IMR-90 (cell line): Measurements from ENCODE around the gene ZNF3. TPM values are rescaled to one million over a fixed set of nuclear protein-coding genes. Genes with fewer than 3 reads are reported as not detected.
A peak's percentile ranks its signal among the peaks of the same experiment; 100 is the strongest.

Experiments used
- ATAC-seq: fragments of 200-7000 bp; cut with Tn5 transposase; 2 replicates; pipeline ENCODE4 v1.9.1; 2020; ENCODE audit warnings: low read depth, mild to moderate bottlenecking, moderate library complexity
- BruUV-seq: library from RNA; stranded (reverse); fragments of 400-500 nt; replicated peaks from 2 replicates; lab custom pipeline; 2021; lab: Mats Ljungman, UMichigan
- CTCF ChIA-PET: fragments of 300-600 bp; formaldehyde crosslinking; extraction: SDS; loops from one replicate; lab custom pipeline; 2021; ENCODE audit warnings: antibody characterized with exemption; lab: Yijun Ruan, JAX
- POLR2A ChIA-PET: fragments of 300-600 bp; sonication (Branson Sonifier 250); formaldehyde crosslinking; loops from one replicate; lab custom pipeline; 2022; ENCODE audit warnings: antibody characterized with exemption; ENCODE audit not compliant: unreplicated experiment; lab: Charles Lee
- DNase-seq: peaks from one replicate; pipeline ENCODE4 v3.0.0; 2013
- H2AFZ ChIP-seq: replicated peaks from 2 replicates; pipeline ENCODE3; 2013; ENCODE audit warnings: low read length, mild to moderate bottlenecking; ENCODE audit not compliant: poor library complexity
- H2AK5ac ChIP-seq: 2 replicates; pipeline ENCODE4 v1.6.1; 2013; ENCODE audit warnings: low read depth, low read length, inconsistent platforms
- H2AK9ac ChIP-seq: replicated peaks from 2 replicates; pipeline ENCODE3; 2013; ENCODE audit warnings: mild to moderate bottlenecking, low read depth, low read length, moderate library complexity; ENCODE audit not compliant: poor library complexity
- H2BK120ac ChIP-seq: 2 replicates; pipeline ENCODE4 v1.6.1; 2013; ENCODE audit warnings: low read depth, low read length, inconsistent platforms
- H2BK15ac ChIP-seq: 3 replicates; pipeline ENCODE4 v1.6.1; 2013; ENCODE audit warnings: low read depth, low read length, inconsistent platforms
- H2BK20ac ChIP-seq: 2 replicates; pipeline ENCODE4 v1.6.1; 2013; ENCODE audit warnings: low read depth, mild to moderate bottlenecking, inconsistent platforms, low read length, moderate library complexity
- H2BK5ac ChIP-seq: 2 replicates; pipeline ENCODE4 v1.6.1; 2013; ENCODE audit warnings: mild to moderate bottlenecking, low read depth, low read length, inconsistent platforms; ENCODE audit not compliant: poor library complexity, severe bottlenecking
- H3K14ac ChIP-seq: replicated peaks from 2 replicates; pipeline ENCODE4 v1.6.1; 2013; ENCODE audit warnings: low read depth, low read length, inconsistent platforms
- H3K18ac ChIP-seq: 2 replicates; pipeline ENCODE4 v1.6.1; 2013; ENCODE audit warnings: low read depth, low read length, control low read depth
- H3K23ac ChIP-seq: 2 replicates; pipeline ENCODE4 v1.6.1; 2013; ENCODE audit warnings: low read depth, low read length, inconsistent platforms
- H3K27ac ChIP-seq: 2 replicates; pipeline ENCODE4 v1.5.1; 2013; ENCODE audit warnings: mild to moderate bottlenecking, control low read depth, low read length; ENCODE audit not compliant: insufficient read depth
- H3K27me3 ChIP-seq: 2 replicates; pipeline ENCODE4 v1.6.1; 2013; ENCODE audit warnings: low read length; ENCODE audit not compliant: control insufficient read depth, insufficient read depth
- H3K36me3 ChIP-seq: 2 replicates; pipeline ENCODE4 v1.6.1; 2013; ENCODE audit warnings: low read length, mixed read lengths; ENCODE audit not compliant: control insufficient read depth, insufficient read depth
- H3K4ac ChIP-seq: 2 replicates; pipeline ENCODE4 v1.6.1; 2013; ENCODE audit warnings: low read depth, low read length, inconsistent platforms
- H3K4me1 ChIP-seq: 2 replicates; pipeline ENCODE4 v1.6.1; 2013; ENCODE audit warnings: low read length, mixed read lengths; ENCODE audit not compliant: control insufficient read depth, insufficient read depth
- H3K4me2 ChIP-seq: 2 replicates; pipeline ENCODE4 v1.6.1; 2013; ENCODE audit warnings: low read depth, mild to moderate bottlenecking, control low read depth, low read length, moderate library complexity
- H3K4me3 ChIP-seq: 2 replicates; pipeline ENCODE4 v1.5.1; 2013; ENCODE audit warnings: low read depth, mild to moderate bottlenecking, control low read depth, low read length, moderate library complexity; ENCODE audit not compliant: insufficient read depth
- H3K56ac ChIP-seq: 2 replicates; pipeline ENCODE4 v1.6.1; 2013; ENCODE audit warnings: low read length, inconsistent platforms; ENCODE audit not compliant: insufficient read depth; ENCODE audit errors: extremely low read depth
- H3K79me1 ChIP-seq, 2 experiments: 2 replicates each; pipeline ENCODE4 v1.6.1; 2013; ENCODE audit warnings: low read length in 2 of 2, inconsistent platforms in 1 of 2, low read depth in 1 of 2
- H3K9ac ChIP-seq: 2 replicates; pipeline ENCODE4 v1.6.1; 2013; ENCODE audit warnings: low read depth, low read length, control low read depth
- H3K9me1 ChIP-seq: 2 replicates; pipeline ENCODE4 v1.6.1; 2013; ENCODE audit warnings: low read length, inconsistent platforms; ENCODE audit not compliant: insufficient read depth
- H3K9me3 ChIP-seq: 2 replicates; pipeline ENCODE4 v1.6.1; 2013; ENCODE audit warnings: low read length; ENCODE audit not compliant: control insufficient read depth, insufficient read depth
- H4K20me1 ChIP-seq: 2 replicates; pipeline ENCODE4 v1.6.1; 2013; ENCODE audit warnings: low read length, inconsistent platforms; ENCODE audit not compliant: insufficient read depth
- H4K5ac ChIP-seq: 2 replicates; pipeline ENCODE4 v1.6.1; 2013; ENCODE audit warnings: mild to moderate bottlenecking, low read depth, low read length, control low read depth
- H4K8ac ChIP-seq, 2 experiments: 2 replicates each; pipeline ENCODE4 v1.6.1; 2013; ENCODE audit warnings: low read depth in 2 of 2, low read length in 2 of 2, control low read depth in 1 of 2, inconsistent platforms in 1 of 2
- H4K91ac ChIP-seq: 2 replicates; pipeline ENCODE4 v1.6.1; 2013; ENCODE audit warnings: low read depth, low read length, inconsistent platforms; ENCODE audit not compliant: insufficient read depth
- BHLHE40 ChIP-seq: fragments of 150-350 bp; IDR thresholded peaks from 2 replicates; pipeline ENCODE4 v1.6.1; 2016; ENCODE audit warnings: mild to moderate bottlenecking, low read depth, low read length
- CEBPB ChIP-seq: IDR thresholded peaks from 2 replicates; pipeline ENCODE4 v1.6.1; 2012; ENCODE audit warnings: low read depth, low read length, improper control_type of control experiment
- CTCF ChIP-seq: conservative IDR thresholded peaks from 2 replicates; pipeline ENCODE4 v1.5.1; 2012; ENCODE audit warnings: mild to moderate bottlenecking, low read depth, low read length, improper control_type of control experiment
- FOS ChIP-seq: fragments of 150-350 bp; IDR thresholded peaks from 2 replicates; pipeline ENCODE4 v1.6.1; 2016; ENCODE audit warnings: low read depth, low read length
- MAFK ChIP-seq: IDR thresholded peaks from 2 replicates; pipeline ENCODE4 v1.6.1; 2012; ENCODE audit warnings: low read depth, low read length, improper control_type of control experiment
- MAZ ChIP-seq: IDR thresholded peaks from 2 replicates; pipeline ENCODE4 v1.6.1; 2012; ENCODE audit warnings: low read depth, mild to moderate bottlenecking, low read length, improper control_type of control experiment, moderate library complexity, borderline replicate concordance
- MXI1 ChIP-seq: IDR thresholded peaks from 2 replicates; pipeline ENCODE4 v1.6.1; 2012; ENCODE audit warnings: low read depth, mild to moderate bottlenecking, low read length, moderate library complexity, borderline replicate concordance
- NFE2L2 ChIP-seq: fragments of 150-350 bp; IDR thresholded peaks from 2 replicates; pipeline ENCODE4 v1.6.1; 2016; ENCODE audit warnings: low read depth, mild to moderate bottlenecking, low read length
- POLR2A ChIP-seq: IDR thresholded peaks from 2 replicates; pipeline ENCODE4 v1.6.1; 2012; ENCODE audit warnings: mild to moderate bottlenecking, low read depth, low read length
- RAD21 ChIP-seq: IDR thresholded peaks from 2 replicates; pipeline ENCODE4 v1.6.1; 2012; ENCODE audit warnings: low read length, improper control_type of control experiment
- RCOR1 ChIP-seq: IDR thresholded peaks from 2 replicates; pipeline ENCODE4 v1.6.1; 2012; ENCODE audit warnings: mild to moderate bottlenecking, low read length, improper control_type of control experiment; ENCODE audit not compliant: insufficient replicate concordance
- RFX5 ChIP-seq: IDR thresholded peaks from 2 replicates; pipeline ENCODE4 v1.8.0; 2012; ENCODE audit warnings: low read depth, mild to moderate bottlenecking, low read length, moderate library complexity
- SMC3 ChIP-seq: fragments of 150-350 bp; IDR thresholded peaks from 2 replicates; pipeline ENCODE4 v1.6.1; 2016; ENCODE audit warnings: low read depth, mild to moderate bottlenecking, antibody characterized with exemption, low read length, moderate library complexity
- WGBS, 2 experiments: methylation state at CpG; one replicate each; pipeline versions ENCODE4 v1.1.5 to v1.1.7; 2013; ENCODE audit warnings: missing lambda C conversion rate in 2 of 2; ENCODE audit not compliant: insufficient read length in 1 of 2; ENCODE audit errors: extremely low coverage in 2 of 2; 5-methylcytosine and 5-hydroxymethylcytosine counted together
- dilution Hi-C: fragments of 300-500 bp; cut with HindIII; formaldehyde crosslinking; loops from one replicate; pipeline ENCODE4 v1.14.3; 2018; ENCODE audit warnings: low sequenced_read_pairs; ENCODE audit not compliant: unreplicated experiment
- in situ Hi-C: fragments of 300-500 bp; cut with MboI; formaldehyde crosslinking; loops from 3 replicates; pipeline ENCODE4 v1.14.3; 2019; ENCODE audit warnings: low sequenced_read_pairs, inconsistent platforms, mixed read lengths
- intact Hi-C: fragments of 100-400 bp; cut with micrococcal nuclease; formaldehyde crosslinking; loops from 2 replicates; pipeline ENCODE4 v1.10.0; 2022
- polyA plus RNA-seq, 3 experiments: library from polyadenylated mRNA; depleted of rRNA; stranded (reverse); fragments of >200 nt; gene quantifications; 2 replicates each; pipeline ENCODE4 v1.2.3, GENCODE V29; 2012; ENCODE audit warnings: low replicate concordance in 1 of 3
- total RNA-seq: library from RNA; depleted of rRNA; stranded (reverse); fragments of >200 nt; gene quantifications from 2 replicates; pipeline ENCODE4 v1.2.3, GENCODE V29; 2012
- TF ChIP-seq, protein P1 (sequence below): fragments of 150-350 bp; IDR thresholded peaks from 2 replicates; pipeline ENCODE4 v1.6.1; 2016; ENCODE audit warnings: low read depth, mild to moderate bottlenecking, low read length, moderate library complexity, borderline replicate concordance
- TF ChIP-seq, protein P2 (sequence below): fragments of 150-350 bp; IDR thresholded peaks from 2 replicates; pipeline ENCODE4 v1.6.1; 2017; ENCODE audit warnings: mild to moderate bottlenecking, antibody characterized with exemption, low read length, low read depth

ZNF3 gene
- total and polyA plus RNA-seq, 2 of the 4 experiments (the other 2 are of a cell fraction): 24.8 to 30.8 TPM

DNA sequence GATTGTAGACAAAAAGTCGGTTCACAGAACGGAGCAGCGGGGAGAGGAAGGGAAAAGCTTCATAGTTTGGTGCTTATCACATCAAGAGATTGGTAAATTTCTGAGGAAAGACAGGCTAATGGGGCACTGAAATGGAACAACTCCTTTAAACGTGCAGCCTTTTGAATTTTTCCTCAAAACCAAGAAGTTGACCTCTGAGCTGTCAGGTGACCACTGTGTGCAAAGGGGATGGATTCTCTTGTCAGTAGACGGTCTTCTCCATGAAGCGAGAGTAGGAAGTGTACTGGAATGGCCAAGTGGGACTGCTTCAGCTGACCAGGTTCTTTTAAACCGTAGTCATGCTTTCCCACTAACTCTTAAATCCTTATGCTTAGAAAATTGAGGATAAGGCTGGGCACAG, 43.2 kb downstream of the ZNF3 start:
- no TSS peak for BruUV-seq
- ATAC-seq: no peak
- H4K5ac ChIP-seq: no peak overlapping the region
- peaks cover 9% of the 10 kb centered on the region; the same call in 1 of the 2 replicates for H4K20me1 ChIP-seq
- no peak overlapping the region for H3K4me2 ChIP-seq
- no peak overlapping the region for H3K27ac ChIP-seq
- H3K4me1 ChIP-seq: peaks cover 20% of the 10 kb centered on the region
- H3K14ac ChIP-seq: no peak overlapping the region
- no peak overlapping the region for H2BK5ac ChIP-seq
- DNase-seq: no peak
- H3K79me1 ChIP-seq: peaks cover 32 to 54% of the 10 kb centered on the region in 2 experiments
- H3K9me3 ChIP-seq: peaks cover 10% of the 10 kb centered on the region
- intact Hi-C loops (no loop called here), dilution Hi-C loops (no loop called here), in situ Hi-C loops (no loop called here)
- TF ChIP-seq RCOR1 (no peak), CTCF (no peak), BHLHE40 (no peak), MAZ (no peak), POLR2A (no peak), FOS (no peak), CEBPB (no peak), SMC3 (no peak), RFX5 (no peak), NFE2L2 (no peak), RAD21 (no peak), MAFK (no peak), MXI1 (no peak)
- TF ChIP-seq, protein P1, sequence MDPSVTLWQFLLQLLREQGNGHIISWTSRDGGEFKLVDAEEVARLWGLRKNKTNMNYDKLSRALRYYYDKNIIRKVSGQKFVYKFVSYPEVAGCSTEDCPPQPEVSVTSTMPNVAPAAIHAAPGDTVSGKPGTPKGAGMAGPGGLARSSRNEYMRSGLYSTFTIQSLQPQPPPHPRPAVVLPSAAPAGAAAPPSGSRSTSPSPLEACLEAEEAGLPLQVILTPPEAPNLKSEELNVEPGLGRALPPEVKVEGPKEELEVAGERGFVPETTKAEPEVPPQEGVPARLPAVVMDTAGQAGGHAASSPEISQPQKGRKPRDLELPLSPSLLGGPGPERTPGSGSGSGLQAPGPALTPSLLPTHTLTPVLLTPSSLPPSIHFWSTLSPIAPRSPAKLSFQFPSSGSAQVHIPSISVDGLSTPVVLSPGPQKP: no peak
- TF ChIP-seq, protein P2, sequence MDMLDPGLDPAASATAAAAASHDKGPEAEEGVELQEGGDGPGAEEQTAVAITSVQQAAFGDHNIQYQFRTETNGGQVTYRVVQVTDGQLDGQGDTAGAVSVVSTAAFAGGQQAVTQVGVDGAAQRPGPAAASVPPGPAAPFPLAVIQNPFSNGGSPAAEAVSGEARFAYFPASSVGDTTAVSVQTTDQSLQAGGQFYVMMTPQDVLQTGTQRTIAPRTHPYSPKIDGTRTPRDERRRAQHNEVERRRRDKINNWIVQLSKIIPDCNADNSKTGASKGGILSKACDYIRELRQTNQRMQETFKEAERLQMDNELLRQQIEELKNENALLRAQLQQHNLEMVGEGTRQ: no peak
- peaks cover 16% of the 10 kb centered on the region for H3K9me1 ChIP-seq
- no peak overlapping the region for H4K8ac ChIP-seq
- no peaks in the 10 kb centered on the region for H3K27me3 ChIP-seq
- no peak overlapping the region for H3K23ac ChIP-seq
- H3K36me3 ChIP-seq: peaks cover 19% of the 10 kb centered on the region
- peak overlapping the region; percentile 40; the same call in 1 of the 2 replicates for H2AK5ac ChIP-seq
- H4K91ac ChIP-seq: no peak overlapping the region
- H2BK15ac ChIP-seq: no peak overlapping the region
- no peak overlapping the region for H3K56ac ChIP-seq
- no peak overlapping the region for H2AFZ ChIP-seq
- H2BK120ac ChIP-seq: no peak overlapping the region
- H3K4ac ChIP-seq: no peak overlapping the region
- no peak overlapping the region for H2AK9ac ChIP-seq
- ChIA-PET POLR2A (no interaction called here), CTCF (no interaction called here)
- H3K9ac ChIP-seq: no peak overlapping the region
- no peak overlapping the region for H3K18ac ChIP-seq
- no peak overlapping the region for H2BK20ac ChIP-seq
- 100% methylated on average over 1 of the region's 7 CpGs; no CpG with 5 or more reads in 1 of the 2 experiments for WGBS, 2 experiments
- H3K4me3 ChIP-seq: no peak overlapping the region
